ENCODE data around the gene C2CD3. TPM values are rescaled to one million over a fixed set of nuclear protein-coding genes. Genes with fewer than 3 reads are reported as not detected.
A peak's percentile ranks its signal among the peaks of the same experiment; 100 is the strongest.

C2CD3 gene
- total and polyA plus RNA-seq, 9 of the 15 experiments (the other 6 are each of a cell fraction or from before 2014, with no cell fraction given), result 4.4 to 20.2 (median 15.4) TPM

DNA sequence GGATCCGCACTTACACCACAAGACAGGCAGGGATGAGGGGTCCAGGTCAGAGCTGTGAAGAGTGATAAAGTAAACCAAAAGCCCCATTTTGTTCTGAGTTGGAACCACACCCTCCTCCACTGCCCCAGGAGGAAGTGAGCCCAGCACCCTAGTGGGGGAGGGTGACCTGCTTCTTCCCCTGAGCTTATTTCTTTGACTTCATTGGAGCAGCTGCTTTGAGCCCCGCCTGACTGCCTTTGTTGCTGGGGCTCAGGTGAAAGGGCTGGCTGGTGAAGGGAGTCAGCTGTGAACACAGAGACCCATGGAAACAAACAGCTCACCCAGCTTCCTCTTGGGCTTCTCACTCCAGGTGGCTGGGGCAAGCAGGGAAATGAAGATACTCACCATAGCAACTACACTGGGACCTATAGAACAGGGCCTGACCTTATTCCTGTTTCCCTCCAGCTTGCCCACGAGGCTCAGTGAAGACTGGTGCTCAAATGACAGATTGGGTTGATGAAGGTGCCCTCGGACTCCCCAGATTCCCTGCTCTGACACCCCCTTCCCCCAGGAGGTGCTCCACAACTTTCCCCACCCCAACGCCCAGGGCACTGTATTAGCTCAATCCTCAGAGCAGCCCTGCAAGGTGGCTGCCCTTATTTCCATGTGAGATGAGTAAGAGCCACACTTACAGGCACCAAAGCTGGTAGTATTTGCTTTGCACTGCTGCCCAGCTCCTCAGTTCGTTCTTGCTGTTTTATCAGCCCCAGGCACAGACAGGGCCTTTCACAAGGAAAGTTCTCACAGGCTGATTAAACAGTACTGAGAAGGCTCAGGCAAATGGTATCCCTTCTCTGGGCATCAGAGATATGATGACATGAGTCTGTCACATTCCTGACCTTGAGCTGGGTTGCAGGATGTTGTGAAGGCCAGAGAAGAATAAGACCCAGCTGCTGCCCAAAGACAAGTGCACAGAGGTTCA, 190.5 kb downstream of the C2CD3 start (continued):
- TF ChIP-seq, protein P1, sequence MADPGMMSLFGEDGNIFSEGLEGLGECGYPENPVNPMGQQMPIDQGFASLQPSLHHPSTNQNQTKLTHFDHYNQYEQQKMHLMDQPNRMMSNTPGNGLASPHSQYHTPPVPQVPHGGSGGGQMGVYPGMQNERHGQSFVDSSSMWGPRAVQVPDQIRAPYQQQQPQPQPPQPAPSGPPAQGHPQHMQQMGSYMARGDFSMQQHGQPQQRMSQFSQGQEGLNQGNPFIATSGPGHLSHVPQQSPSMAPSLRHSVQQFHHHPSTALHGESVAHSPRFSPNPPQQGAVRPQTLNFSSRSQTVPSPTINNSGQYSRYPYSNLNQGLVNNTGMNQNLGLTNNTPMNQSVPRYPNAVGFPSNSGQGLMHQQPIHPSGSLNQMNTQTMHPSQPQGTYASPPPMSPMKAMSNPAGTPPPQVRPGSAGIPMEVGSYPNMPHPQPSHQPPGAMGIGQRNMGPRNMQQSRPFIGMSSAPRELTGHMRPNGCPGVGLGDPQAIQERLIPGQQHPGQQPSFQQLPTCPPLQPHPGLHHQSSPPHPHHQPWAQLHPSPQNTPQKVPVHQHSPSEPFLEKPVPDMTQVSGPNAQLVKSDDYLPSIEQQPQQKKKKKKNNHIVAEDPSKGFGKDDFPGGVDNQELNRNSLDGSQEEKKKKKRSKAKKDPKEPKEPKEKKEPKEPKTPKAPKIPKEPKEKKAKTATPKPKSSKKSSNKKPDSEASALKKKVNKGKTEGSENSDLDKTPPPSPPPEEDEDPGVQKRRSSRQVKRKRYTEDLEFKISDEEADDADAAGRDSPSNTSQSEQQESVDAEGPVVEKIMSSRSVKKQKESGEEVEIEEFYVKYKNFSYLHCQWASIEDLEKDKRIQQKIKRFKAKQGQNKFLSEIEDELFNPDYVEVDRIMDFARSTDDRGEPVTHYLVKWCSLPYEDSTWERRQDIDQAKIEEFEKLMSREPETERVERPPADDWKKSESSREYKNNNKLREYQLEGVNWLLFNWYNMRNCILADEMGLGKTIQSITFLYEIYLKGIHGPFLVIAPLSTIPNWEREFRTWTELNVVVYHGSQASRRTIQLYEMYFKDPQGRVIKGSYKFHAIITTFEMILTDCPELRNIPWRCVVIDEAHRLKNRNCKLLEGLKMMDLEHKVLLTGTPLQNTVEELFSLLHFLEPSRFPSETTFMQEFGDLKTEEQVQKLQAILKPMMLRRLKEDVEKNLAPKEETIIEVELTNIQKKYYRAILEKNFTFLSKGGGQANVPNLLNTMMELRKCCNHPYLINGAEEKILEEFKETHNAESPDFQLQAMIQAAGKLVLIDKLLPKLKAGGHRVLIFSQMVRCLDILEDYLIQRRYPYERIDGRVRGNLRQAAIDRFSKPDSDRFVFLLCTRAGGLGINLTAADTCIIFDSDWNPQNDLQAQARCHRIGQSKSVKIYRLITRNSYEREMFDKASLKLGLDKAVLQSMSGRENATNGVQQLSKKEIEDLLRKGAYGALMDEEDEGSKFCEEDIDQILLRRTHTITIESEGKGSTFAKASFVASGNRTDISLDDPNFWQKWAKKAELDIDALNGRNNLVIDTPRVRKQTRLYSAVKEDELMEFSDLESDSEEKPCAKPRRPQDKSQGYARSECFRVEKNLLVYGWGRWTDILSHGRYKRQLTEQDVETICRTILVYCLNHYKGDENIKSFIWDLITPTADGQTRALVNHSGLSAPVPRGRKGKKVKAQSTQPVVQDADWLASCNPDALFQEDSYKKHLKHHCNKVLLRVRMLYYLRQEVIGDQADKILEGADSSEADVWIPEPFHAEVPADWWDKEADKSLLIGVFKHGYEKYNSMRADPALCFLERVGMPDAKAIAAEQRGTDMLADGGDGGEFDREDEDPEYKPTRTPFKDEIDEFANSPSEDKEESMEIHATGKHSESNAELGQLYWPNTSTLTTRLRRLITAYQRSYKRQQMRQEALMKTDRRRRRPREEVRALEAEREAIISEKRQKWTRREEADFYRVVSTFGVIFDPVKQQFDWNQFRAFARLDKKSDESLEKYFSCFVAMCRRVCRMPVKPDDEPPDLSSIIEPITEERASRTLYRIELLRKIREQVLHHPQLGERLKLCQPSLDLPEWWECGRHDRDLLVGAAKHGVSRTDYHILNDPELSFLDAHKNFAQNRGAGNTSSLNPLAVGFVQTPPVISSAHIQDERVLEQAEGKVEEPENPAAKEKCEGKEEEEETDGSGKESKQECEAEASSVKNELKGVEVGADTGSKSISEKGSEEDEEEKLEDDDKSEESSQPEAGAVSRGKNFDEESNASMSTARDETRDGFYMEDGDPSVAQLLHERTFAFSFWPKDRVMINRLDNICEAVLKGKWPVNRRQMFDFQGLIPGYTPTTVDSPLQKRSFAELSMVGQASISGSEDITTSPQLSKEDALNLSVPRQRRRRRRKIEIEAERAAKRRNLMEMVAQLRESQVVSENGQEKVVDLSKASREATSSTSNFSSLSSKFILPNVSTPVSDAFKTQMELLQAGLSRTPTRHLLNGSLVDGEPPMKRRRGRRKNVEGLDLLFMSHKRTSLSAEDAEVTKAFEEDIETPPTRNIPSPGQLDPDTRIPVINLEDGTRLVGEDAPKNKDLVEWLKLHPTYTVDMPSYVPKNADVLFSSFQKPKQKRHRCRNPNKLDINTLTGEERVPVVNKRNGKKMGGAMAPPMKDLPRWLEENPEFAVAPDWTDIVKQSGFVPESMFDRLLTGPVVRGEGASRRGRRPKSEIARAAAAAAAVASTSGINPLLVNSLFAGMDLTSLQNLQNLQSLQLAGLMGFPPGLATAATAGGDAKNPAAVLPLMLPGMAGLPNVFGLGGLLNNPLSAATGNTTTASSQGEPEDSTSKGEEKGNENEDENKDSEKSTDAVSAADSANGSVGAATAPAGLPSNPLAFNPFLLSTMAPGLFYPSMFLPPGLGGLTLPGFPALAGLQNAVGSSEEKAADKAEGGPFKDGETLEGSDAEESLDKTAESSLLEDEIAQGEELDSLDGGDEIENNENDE (IDR thresholded peaks at IDR 0.05; ENCODE audit: low read depth, low read length), result no peak
- peak; percentile 39; the same call in 1 of the 2 replicates for TF ChIP-seq ESRRA (IDR thresholded peaks at IDR 0.05; ENCODE audit: borderline replicate concordance, low read depth)
- TF ChIP-seq MBD2 (IDR thresholded peaks at IDR 0.05; ENCODE audit: borderline replicate concordance, low read depth), result no peak
- TF ChIP-seq ZFX (CRISPR knock-in tag; IDR thresholded peaks at IDR 0.05), result no peak
- no peak for TF ChIP-seq KAT2B (IDR thresholded peaks at IDR 0.05; ENCODE audit: low read depth, low read length)
- no peak for TF ChIP-seq ZNF133 (CRISPR knock-in tag; IDR thresholded peaks at IDR 0.05)
- TF ChIP-seq TAL1 (IDR thresholded peaks at IDR 0.05), result peak; percentile 47; the same call in 1 of the 2 replicates
- TF ChIP-seq TRIM24 (IDR thresholded peaks at IDR 0.05), result 0 out of 4 replicates have a peak, but pooled peaks of 1 of the 2 experiments have one; percentile 36
- no peak for TF ChIP-seq ZNF551 (CRISPR knock-in tag; IDR thresholded peaks at IDR 0.05)
- TF ChIP-seq EP400 (IDR thresholded peaks at IDR 0.05), result 0 out of 2 replicates have a peak, but pooled peaks have one; percentile 22
- TF ChIP-seq CBFA2T3 (IDR thresholded peaks at IDR 0.05), result peak; percentile 86
- TF ChIP-seq RBM39 (optimal IDR thresholded peaks at IDR 0.05; ENCODE audit: low read depth, low read length), result no peak
- TF ChIP-seq ARHGAP35 (IDR thresholded peaks at IDR 0.05; ENCODE audit: partially characterized antibody), result no peak
- no peak for TF ChIP-seq ZNF75A (CRISPR knock-in tag; IDR thresholded peaks at IDR 0.05)
- no peak for TF ChIP-seq BCOR (IDR thresholded peaks at IDR 0.05)
- 0 out of 2 replicates have a peak, but pooled peaks have one; percentile 24 for TF ChIP-seq POLR2G (IDR thresholded peaks at IDR 0.05; ENCODE audit: low read depth, low read length)
- no peak for TF ChIP-seq ZNF24 (IDR thresholded peaks at IDR 0.05)
- no peak for TF ChIP-seq HCFC1 (IDR thresholded peaks at IDR 0.05; ENCODE audit: low read depth, low read length)
- TF ChIP-seq TEAD4 (IDR thresholded peaks at IDR 0.05; ENCODE audit: low read length), result peak; percentile 46
- no peak for TF ChIP-seq TEAD4 (CRISPR knock-in tag; IDR thresholded peaks at IDR 0.05; ENCODE audit: borderline replicate concordance)
